Activated T-helper 1 cell treated with anti-CD3 and anti-CD28 coated beads, Interleukin-12 subunit alpha, Interleukin-12 subunit beta, Interleukin-2, Interleukin-4 antibody, amounts not matched to agents 30 ng/mL and 10 ng/mL and 1 ng/mL, durations not matched to agents 14 hours and 24 hours and 36 hours (primary cell): ENCODE measurements around the gene PEX10. TPM values are rescaled to one million over a fixed set of nuclear protein-coding genes. Genes with fewer than 3 reads are reported as not detected.

Experiments used
- DNase-seq: peaks from one replicate; pipeline ENCODE4 v3.0.0; 2021; ENCODE audit warnings: low spot score
- H3K27ac Mint-ChIP-seq: one replicate; pipeline ENCODE4 v1.8.0; 2021; ENCODE audit warnings: mild to moderate bottlenecking, mixed read lengths
- H3K27me3 Mint-ChIP-seq: one replicate; pipeline ENCODE4 v1.8.0; 2022; ENCODE audit warnings: mild to moderate bottlenecking, moderate library complexity, mixed read lengths; ENCODE audit not compliant: insufficient read depth
- H3K36me3 Mint-ChIP-seq: one replicate; pipeline ENCODE4 v1.8.0; 2021; ENCODE audit warnings: low read depth, mixed read lengths
- H3K4me1 Mint-ChIP-seq: one replicate; pipeline ENCODE4 v1.8.0; 2021; ENCODE audit warnings: low read depth, mixed read lengths
- H3K4me3 Mint-ChIP-seq: one replicate; pipeline ENCODE4 v1.8.0; 2021; ENCODE audit warnings: mild to moderate bottlenecking, moderate library complexity, mixed read lengths
- H3K9me3 Mint-ChIP-seq: one replicate; pipeline ENCODE4 v1.8.0; 2021; ENCODE audit warnings: mixed read lengths
- intact Hi-C: fragments of 100-400 bp; cut with micrococcal nuclease; formaldehyde crosslinking; loops from one replicate; pipeline ENCODE4 v1.15.1; 2024
- total RNA-seq: library from RNA; stranded (reverse); gene quantifications from 2 replicates; pipeline ENCODE4 v1.2.3, GENCODE V29; 2022

PEX10 gene
- total RNA-seq, 1 donor from 2014 or later, result 24.0 TPM

DNA sequence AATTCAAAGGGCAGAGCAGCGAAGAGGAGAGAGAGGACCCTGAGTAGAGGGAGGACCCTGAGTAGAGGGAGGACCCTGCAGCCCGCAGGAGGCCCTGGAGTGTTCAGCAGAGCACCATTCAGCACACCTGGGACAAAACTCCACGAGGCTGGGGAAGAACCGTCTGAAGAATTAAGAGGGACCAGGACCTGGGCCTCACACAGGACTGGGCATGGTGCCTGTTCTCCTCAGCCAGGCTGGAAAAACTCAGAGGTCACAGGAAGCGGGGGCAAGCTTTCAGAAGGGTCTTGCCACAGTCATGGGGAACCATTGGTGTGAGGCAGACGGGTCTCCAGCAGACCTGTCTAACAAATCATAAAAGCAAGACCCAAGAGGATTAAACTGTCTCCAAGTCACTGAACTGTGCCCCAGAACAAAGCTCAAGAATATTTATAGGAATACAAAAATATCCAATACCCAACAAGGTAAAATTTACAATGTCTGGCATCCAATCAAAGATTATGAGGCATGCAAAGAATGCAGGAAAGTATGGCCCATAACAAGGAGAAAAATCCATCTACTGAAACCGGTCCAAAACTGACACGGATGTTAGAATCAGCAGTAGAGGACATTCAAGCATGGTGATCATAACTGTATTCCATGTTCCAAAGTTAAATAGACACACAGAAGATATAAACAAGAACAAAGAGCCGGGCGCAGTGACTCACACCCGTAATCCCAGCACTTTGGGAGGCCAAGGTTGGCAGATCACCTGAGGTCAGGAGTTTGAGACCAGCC, 51.6 kb downstream of the PEX10 start:
- Mint-ChIP-seq H3K27me3 (no peaks in the 10 kb centered on the region), H3K4me3 (no peak overlapping the region), H3K4me1 (no peaks in the 10 kb centered on the region), H3K27ac (no peak overlapping the region), H3K9me3 (no peaks in the 10 kb centered on the region), H3K36me3 (no peaks in the 10 kb centered on the region)
- intact Hi-C loops, result no loop called here
- DNase-seq, result no peak

DNA sequence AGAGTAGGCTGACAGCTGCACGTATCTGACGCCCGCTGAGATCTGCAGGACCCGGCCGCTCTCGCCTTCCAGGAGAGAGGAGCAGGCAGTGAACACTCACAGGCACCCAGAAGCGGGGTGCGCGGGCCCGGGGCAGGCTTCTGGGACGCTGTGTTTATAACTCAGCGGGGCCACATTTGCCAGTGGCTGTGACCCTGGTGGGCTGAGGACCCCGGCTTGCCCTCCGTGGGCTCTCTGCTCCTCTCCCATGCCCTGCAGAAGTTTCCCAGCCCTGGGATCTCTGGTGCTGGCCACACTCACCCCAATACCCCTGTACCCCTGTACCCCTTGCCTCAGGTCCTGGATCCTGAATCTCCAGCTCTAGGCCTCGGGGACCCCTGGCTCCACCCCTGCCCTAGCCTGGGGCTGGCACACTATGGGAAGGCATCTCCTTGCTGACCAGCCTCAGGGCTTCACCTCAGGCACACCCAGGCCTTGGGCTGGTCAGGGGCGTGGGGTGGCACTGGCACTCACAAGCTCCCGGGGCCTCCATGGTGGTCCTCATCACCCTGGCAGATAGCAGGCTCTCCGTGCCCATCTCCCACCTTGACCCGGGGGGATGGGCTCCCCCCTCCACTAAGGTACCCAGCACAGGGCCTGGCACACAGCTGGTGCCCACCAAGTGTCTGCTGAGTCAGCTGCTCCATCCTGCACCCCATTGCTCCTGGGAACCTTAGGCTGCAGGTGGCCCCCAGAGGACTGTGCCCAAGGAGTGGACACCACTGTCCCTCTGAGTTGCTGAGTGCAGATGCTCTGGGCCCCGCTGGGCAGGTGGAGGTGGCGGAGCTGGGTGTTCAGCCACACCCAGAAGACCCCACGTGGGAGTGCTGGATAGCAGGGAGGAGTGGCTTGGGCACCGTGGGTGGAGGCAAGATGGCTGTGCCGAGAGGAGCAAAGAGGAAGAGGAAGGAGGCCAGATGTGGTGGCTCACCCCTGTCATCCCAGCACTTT, 53.4 kb downstream of the PEX10 start:
- H3K9me3 Mint-ChIP-seq, result no peaks in the 10 kb centered on the region
- H3K4me3 Mint-ChIP-seq, result no peak overlapping the region
- intact Hi-C loops, result no loop called here

DNA sequence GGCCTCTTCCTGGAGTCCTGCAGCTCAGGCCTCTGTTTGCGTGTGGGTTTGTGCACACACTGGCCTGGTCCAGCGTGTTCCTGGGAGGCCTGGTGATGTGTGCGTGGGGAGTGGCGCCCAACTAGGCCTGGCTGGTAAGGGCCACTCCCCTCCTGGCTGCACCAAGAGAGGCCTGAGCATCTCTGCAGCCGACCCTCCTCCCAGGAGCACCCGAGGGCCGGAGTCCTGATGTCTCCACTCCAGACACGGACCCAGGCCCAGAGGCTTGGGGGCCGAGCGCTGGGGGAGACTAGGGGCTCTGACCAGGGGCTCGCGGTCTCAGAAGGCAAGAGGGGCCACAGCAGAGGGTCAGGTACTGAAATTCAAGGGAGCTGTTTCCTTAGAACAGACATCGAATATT, 54.3 kb downstream of the PEX10 start:
- Mint-ChIP-seq H3K27me3 (no peaks in the 10 kb centered on the region), H3K4me3 (no peak overlapping the region), H3K4me1 (no peaks in the 10 kb centered on the region), H3K27ac (no peak overlapping the region), H3K36me3 (no peaks in the 10 kb centered on the region), H3K9me3 (no peaks in the 10 kb centered on the region)
- intact Hi-C loops, result no loop called here
- no peak for DNase-seq

More for the DNA sequence above, 53.4 kb downstream of the PEX10 start:
- Mint-ChIP-seq H3K4me1 (no peaks in the 10 kb centered on the region), H3K27me3 (no peaks in the 10 kb centered on the region), H3K27ac (no peak overlapping the region), H3K36me3 (no peaks in the 10 kb centered on the region)
- no peak for DNase-seq

GRCh38 chr1:2356911-2357845, 55.2 kb downstream of the PEX10 start:
- H3K27ac Mint-ChIP-seq, result no peak overlapping the region
- intact Hi-C loops, result no loop called here
- H3K27me3 Mint-ChIP-seq, result peaks cover 1% of the 10 kb centered on the region
- H3K9me3 Mint-ChIP-seq, result no peaks in the 10 kb centered on the region
- no peak overlapping the region for H3K4me3 Mint-ChIP-seq
- no peak for DNase-seq
- H3K36me3 Mint-ChIP-seq, result no peaks in the 10 kb centered on the region
- H3K4me1 Mint-ChIP-seq, result no peaks in the 10 kb centered on the region

GRCh38 chr1:2356401-2356800, 56.0 kb downstream of the PEX10 start:
- intact Hi-C loops, result no loop called here
- no peak for DNase-seq
- no peaks in the 10 kb centered on the region for H3K4me1 Mint-ChIP-seq
- H3K36me3 Mint-ChIP-seq, result no peaks in the 10 kb centered on the region
- no peak overlapping the region for H3K27ac Mint-ChIP-seq
- H3K9me3 Mint-ChIP-seq, result no peaks in the 10 kb centered on the region
- peaks cover 3% of the 10 kb centered on the region for H3K27me3 Mint-ChIP-seq
- H3K4me3 Mint-ChIP-seq, result no peak overlapping the region

GRCh38 chr1:2355373-2356261, 56.7 kb downstream of the PEX10 start:
- Mint-ChIP-seq H3K27me3 (peaks cover 3% of the 10 kb centered on the region), H3K4me1 (no peaks in the 10 kb centered on the region), H3K9me3 (no peaks in the 10 kb centered on the region), H3K36me3 (no peaks in the 10 kb centered on the region), H3K27ac (no peak overlapping the region), H3K4me3 (no peak overlapping the region)
- intact Hi-C loops, result no loop called here
- no peak for DNase-seq

DNA sequence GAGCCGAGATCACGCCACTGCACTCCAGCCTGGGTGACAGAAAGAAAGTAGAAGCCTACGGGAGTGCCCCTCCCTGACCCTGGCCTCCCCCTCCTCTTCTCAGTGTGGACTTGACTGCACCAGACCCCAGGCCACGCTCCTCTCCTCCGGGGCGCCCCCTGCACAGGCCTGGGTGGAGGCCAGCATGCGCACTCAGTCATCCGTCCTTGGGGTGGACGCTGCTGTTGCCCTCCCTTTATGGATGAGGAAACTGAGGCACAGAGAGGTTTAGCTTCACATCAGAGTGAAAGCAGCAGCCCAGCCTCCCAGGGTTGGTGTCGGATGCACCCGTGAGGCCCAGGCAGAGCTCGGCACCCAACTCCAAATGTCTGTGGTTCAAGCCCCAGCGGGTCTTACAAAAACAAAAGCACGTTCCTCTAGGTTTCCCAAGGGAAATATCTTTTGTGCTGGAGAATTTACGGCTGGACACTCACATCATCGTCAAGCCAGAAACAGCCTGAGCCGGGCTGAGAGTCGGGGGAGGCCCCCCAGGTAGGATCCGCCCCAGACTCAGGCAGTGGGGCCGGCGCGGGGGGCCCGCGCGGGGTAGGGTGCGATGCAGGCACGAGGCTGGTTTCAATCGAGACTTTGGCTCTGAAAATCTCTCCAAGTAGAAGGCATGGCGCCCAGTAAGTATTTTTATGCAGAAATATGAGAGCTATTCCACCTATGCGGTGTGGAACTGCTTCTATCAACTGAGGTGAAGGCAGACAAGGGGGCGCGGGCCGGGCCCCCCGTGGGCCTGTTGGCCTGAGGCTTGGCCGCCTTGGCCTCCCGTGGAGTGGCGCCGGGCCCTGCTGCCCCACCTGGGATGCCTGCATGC, 57.6 kb downstream of the PEX10 start:
- no peak overlapping the region for H3K4me3 Mint-ChIP-seq
- H3K9me3 Mint-ChIP-seq, result no peaks in the 10 kb centered on the region
- H3K27ac Mint-ChIP-seq, result no peak overlapping the region
- no peaks in the 10 kb centered on the region for H3K4me1 Mint-ChIP-seq
- H3K36me3 Mint-ChIP-seq, result no peaks in the 10 kb centered on the region
- peaks cover 3% of the 10 kb centered on the region for H3K27me3 Mint-ChIP-seq
- intact Hi-C loops, result no loop called here
- DNase-seq, result no peak

Other genes starting within 250 kb of the PEX10 start
- gene FAAP20, start 217.8 kb downstream of the PEX10 start, total RNA-seq, result 50.3 and 50.5 TPM in 2 replicates
- 38.3 and 44.5 TPM in 2 replicates for gene SKI, start 184.2 kb downstream of the PEX10 start, total RNA-seq
- gene MORN1, start 21.0 kb downstream of the PEX10 start, total RNA-seq, result 8.4 and 8.6 TPM in 2 replicates
- 161 and 177 TPM in 2 replicates for gene RER1, start 20.7 kb downstream of the PEX10 start, total RNA-seq
- gene PLCH2, start 63.7 kb upstream of the PEX10 start, total RNA-seq, result 2.5 and 2.9 TPM in 2 replicates
- gene PANK4, start 114.0 kb upstream of the PEX10 start, total RNA-seq, result 65.6 and 67.6 TPM in 2 replicates
- gene HES5, start 117.7 kb upstream of the PEX10 start, total RNA-seq, result not detected in 2 replicates
- 207 and 215 TPM in 2 replicates for gene TNFRSF14, start 143.8 kb upstream of the PEX10 start, total RNA-seq
- gene PRXL2B, start 174.2 kb upstream of the PEX10 start, total RNA-seq, result 39.5 and 42.1 TPM in 2 replicates
- gene MMEL1, start 220.5 kb upstream of the PEX10 start, total RNA-seq, result 0.86 and 1.0 TPM in 2 replicates